OCI-LY7 (cell line): ENCODE measurements around the gene EXOC6B. TPM values are rescaled to one million over a fixed set of nuclear protein-coding genes. Genes with fewer than 3 reads are reported as not detected.

Experiments
- BruUV-seq: library from RNA; stranded (reverse); fragments of 400-500 nt; replicated peaks from 2 replicates; lab custom pipeline; 2021; lab: Mats Ljungman, UMichigan
- CTCF ChIA-PET: fragments of 300-600 bp; sonication (Branson Sonifier 250); formaldehyde crosslinking; loops from one replicate; lab custom pipeline; 2022; ENCODE audit warnings: antibody characterized with exemption; ENCODE audit not compliant: unreplicated experiment; lab: Charles Lee
- POLR2A ChIA-PET: fragments of 300-600 bp; sonication (Branson Sonifier 250); formaldehyde crosslinking; loops from one replicate; lab custom pipeline; 2022; ENCODE audit warnings: antibody characterized with exemption; lab: Charles Lee
- DNase-seq: peaks from one replicate; pipeline ENCODE4 v3.0.0-alpha.2; 2015; ENCODE audit warnings: low spot score
- H2AFZ ChIP-seq: fragments of 200-600 bp; sonication (generic), shearing (Covaris generic); 2 replicates; pipeline ENCODE4 v1.6.1; 2014; ENCODE audit warnings: mild to moderate bottlenecking, antibody characterized with exemption, low read length, moderate library complexity
- H3K27ac ChIP-seq: fragments of 200-600 bp; sonication (generic); 2 replicates; pipeline ENCODE4 v1.5.1; 2014; ENCODE audit warnings: mixed run types, low read depth, mild to moderate bottlenecking, moderate library complexity, low read length, inconsistent platforms; ENCODE audit not compliant: poor library complexity, severe bottlenecking
- H3K36me3 ChIP-seq: fragments of 200-600 bp; sonication (generic); 2 replicates; pipeline ENCODE4 v1.6.1; 2014; ENCODE audit warnings: mild to moderate bottlenecking, antibody characterized with exemption, low read length, moderate library complexity, mixed read lengths; ENCODE audit not compliant: insufficient read depth
- H3K4me1 ChIP-seq: fragments of 200-600 bp; sonication (generic); 2 replicates; pipeline ENCODE4 v1.5.1; 2014; ENCODE audit warnings: mild to moderate bottlenecking, low read length; ENCODE audit not compliant: insufficient read depth, poor library complexity, severe bottlenecking
- H3K4me2 ChIP-seq: fragments of 200-600 bp; sonication (generic); 2 replicates; pipeline ENCODE4 v1.6.1; 2014; ENCODE audit warnings: mild to moderate bottlenecking, low read length
- H3K4me3 ChIP-seq: fragments of 200-600 bp; sonication (generic); 2 replicates; pipeline ENCODE4 v1.5.1; 2014; ENCODE audit warnings: mild to moderate bottlenecking, low read depth, low read length; ENCODE audit not compliant: poor library complexity, severe bottlenecking
- H3K79me2 ChIP-seq: fragments of 200-600 bp; sonication (generic); 2 replicates; pipeline ENCODE4 v1.6.1; 2016; ENCODE audit warnings: low read depth, mild to moderate bottlenecking, low read length, moderate library complexity, mixed read lengths; ENCODE audit not compliant: insufficient read depth
- H3K9me2 ChIP-seq: fragments of 200-600 bp; sonication (generic); 2 replicates; pipeline ENCODE4 v1.6.1; 2016; ENCODE audit warnings: mild to moderate bottlenecking, low read length, mixed read lengths; ENCODE audit not compliant: insufficient read depth
- H3K9me3 ChIP-seq: fragments of 200-600 bp; sonication (generic); 2 replicates; pipeline ENCODE4 v1.6.1; 2014; ENCODE audit warnings: mild to moderate bottlenecking, mixed run types, low read length, mixed read lengths
- H4K20me1 ChIP-seq: fragments of 200-600 bp; sonication (generic); 2 replicates; pipeline ENCODE4 v1.6.1; 2014; ENCODE audit warnings: mild to moderate bottlenecking, antibody characterized with exemption, low read length, moderate library complexity, mixed read lengths; ENCODE audit not compliant: insufficient read depth
- CTCF ChIP-seq: fragments of 200-600 bp; sonication (generic); conservative IDR thresholded peaks from 2 replicates; pipeline ENCODE4 v1.5.1; 2014; ENCODE audit warnings: mild to moderate bottlenecking, antibody characterized with exemption, low read length, moderate library complexity, mixed read lengths
- EZH2phosphoT487 ChIP-seq: fragments of 200-600 bp; sonication (generic); IDR thresholded peaks from 2 replicates; pipeline ENCODE4 v1.6.1; 2018; ENCODE audit warnings: low read depth, borderline replicate concordance, mild to moderate bottlenecking, mixed run types, antibody characterized with exemption, low read length, moderate library complexity, mixed read lengths
- intact Hi-C: fragments of 100-400 bp; cut with micrococcal nuclease; formaldehyde crosslinking; loops from one replicate; pipeline ENCODE4 v1.10.0; 2022; ENCODE audit not compliant: unreplicated experiment
- total RNA-seq, 2 experiments: library from RNA; depleted of rRNA in 1 of 2; stranded (reverse); fragments of >200 nt in 1 of 2; shearing (Covaris generic) in 1 of 2; gene quantifications; 2 replicates each; pipeline ENCODE4 v1.2.3, GENCODE V29; 2014 to 2022

Gene EXOC6B
- total RNA-seq, 2 experiments from 2014 or later, result 5.1 TPM; not detected in 1

DNA sequence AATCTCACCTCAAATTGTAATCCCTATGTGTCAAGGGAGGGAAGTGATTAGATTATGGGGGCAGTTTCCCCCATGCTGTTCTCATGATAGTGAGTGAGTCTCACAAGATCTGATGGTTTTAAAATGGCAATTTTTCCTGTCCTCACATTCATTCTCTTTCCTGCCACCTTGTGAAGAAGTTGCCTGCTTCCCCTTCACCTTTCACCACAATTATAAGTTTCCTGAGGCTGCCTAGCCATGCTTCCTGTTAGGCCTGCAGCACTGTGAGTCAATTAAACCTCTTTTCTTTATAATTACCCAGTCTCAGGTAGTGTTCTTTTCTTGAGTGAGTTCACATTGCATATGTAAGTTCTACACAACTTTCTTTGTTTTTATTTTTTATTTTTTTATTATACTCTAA, 271.5 kb downstream of the EXOC6B start:
- TF ChIP-seq CTCF, result no peak
- TF ChIP-seq EZH2phosphoT487, result no peak
- no peaks in the 10 kb centered on the region for H3K4me1 ChIP-seq
- no peak overlapping the region for H2AFZ ChIP-seq
- no peak overlapping the region for H3K4me3 ChIP-seq
- no peak overlapping the region for H3K27ac ChIP-seq
- no peaks in the 10 kb centered on the region for H3K36me3 ChIP-seq
- no TSS peak for BruUV-seq
- H3K9me3 ChIP-seq, result no peaks in the 10 kb centered on the region
- no peaks in the 10 kb centered on the region for H3K79me2 ChIP-seq
- intact Hi-C loops, result no loop called here
- H3K9me2 ChIP-seq, result no peaks in the 10 kb centered on the region
- POLR2A ChIA-PET, result no interaction called here
- no peak for DNase-seq
- H4K20me1 ChIP-seq, result no peaks in the 10 kb centered on the region
- H3K4me2 ChIP-seq, result no peak overlapping the region
- CTCF ChIA-PET, result no interaction called here

DNA sequence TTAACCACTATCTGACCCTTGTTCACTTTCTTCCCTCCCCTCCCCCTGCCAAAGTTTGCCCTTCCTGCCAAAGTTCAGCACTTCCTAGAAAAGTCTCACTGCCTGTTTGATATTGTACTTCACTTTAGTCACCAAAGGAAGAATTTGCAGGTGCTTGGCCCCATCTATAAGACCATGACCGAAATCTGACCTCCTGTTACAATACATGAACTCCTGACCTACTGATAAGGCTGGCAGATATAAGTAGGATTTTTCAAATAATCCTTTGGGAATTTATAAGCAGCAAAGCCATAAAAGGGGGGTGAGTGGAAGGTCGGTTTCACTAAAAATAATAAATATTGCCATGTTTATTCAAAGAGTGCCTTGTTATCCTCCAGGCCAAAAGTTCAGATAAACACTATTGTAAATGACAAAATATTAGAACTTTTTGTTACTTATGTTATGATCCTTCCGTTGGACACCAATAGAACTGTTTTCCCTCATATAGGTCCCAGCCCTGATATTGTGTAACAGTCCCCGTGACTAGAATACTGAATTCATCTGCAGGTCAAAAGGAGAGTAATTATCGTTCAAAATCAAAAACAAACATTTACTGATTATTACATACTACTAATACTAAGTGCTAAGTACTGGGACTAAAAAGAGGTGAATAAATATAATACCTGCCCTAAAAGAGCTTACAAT, 277.6 kb downstream of the EXOC6B start:
- CTCF ChIA-PET, result no interaction called here
- intact Hi-C loops, result no loop called here
- no TSS peak for BruUV-seq
- Histone ChIP-seq H3K4me1 (no peaks in the 10 kb centered on the region), H3K36me3 (no peaks in the 10 kb centered on the region), H2AFZ (no peak overlapping the region), H3K4me3 (no peak overlapping the region), H3K4me2 (no peak overlapping the region), H3K79me2 (no peaks in the 10 kb centered on the region), H3K27ac (no peak overlapping the region), H3K9me2 (no peaks in the 10 kb centered on the region), H4K20me1 (no peaks in the 10 kb centered on the region), H3K9me3 (no peaks in the 10 kb centered on the region)
- TF ChIP-seq EZH2phosphoT487 (no peak), CTCF (no peak)
- POLR2A ChIA-PET, result interaction anchor here (0.7 to 0.8 kb wide), 2 partner anchors 28 to 70 kb away, joined by 3 read pairs; no protein-coding TSS in a partner anchor
- DNase-seq, result no peak

DNA sequence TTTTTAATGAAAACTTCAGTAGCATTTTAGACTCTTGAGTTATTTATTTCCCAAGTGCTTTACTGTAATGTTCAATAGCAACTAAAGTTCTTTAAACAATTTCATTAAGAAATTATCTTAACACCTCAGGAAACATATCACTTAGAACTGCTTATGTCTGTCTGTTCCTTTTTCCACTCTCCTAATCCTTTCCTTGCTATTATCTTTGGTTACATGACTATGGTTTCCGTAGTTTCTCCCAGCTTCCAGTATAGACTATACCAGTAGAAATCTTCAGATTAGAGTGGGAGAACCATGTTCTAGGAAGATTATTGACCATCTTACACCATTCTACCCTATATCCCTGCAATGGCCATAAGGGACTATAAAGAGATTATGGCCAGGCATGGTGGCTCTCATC, 280.0 kb downstream of the EXOC6B start:
- Histone ChIP-seq H3K27ac (no peak overlapping the region), H3K4me3 (no peak overlapping the region), H3K9me2 (no peaks in the 10 kb centered on the region), H3K9me3 (no peaks in the 10 kb centered on the region), H3K36me3 (no peaks in the 10 kb centered on the region), H4K20me1 (no peaks in the 10 kb centered on the region), H3K4me2 (no peak overlapping the region), H3K79me2 (no peaks in the 10 kb centered on the region), H2AFZ (no peak overlapping the region), H3K4me1 (no peaks in the 10 kb centered on the region)
- intact Hi-C loops, result no loop called here
- no peak for TF ChIP-seq CTCF
- no peak for TF ChIP-seq EZH2phosphoT487
- ChIA-PET POLR2A (no interaction called here), CTCF (no interaction called here)
- DNase-seq, result no peak
- BruUV-seq, result no TSS peak
